IPS-20b (cell line): ENCODE measurements around the gene CEBPB.

Experiments
- H3K27ac ChIP-seq: one replicate; pipeline ENCODE4 v1.5.1; 2013; ENCODE audit warnings: low read length
- H3K27me3 ChIP-seq: 2 replicates; pipeline ENCODE4 v1.6.1; 2013; ENCODE audit warnings: mild to moderate bottlenecking, low read length, inconsistent platforms; ENCODE audit not compliant: insufficient read depth
- H3K36me3 ChIP-seq: 2 replicates; pipeline ENCODE4 v1.6.1; 2013; ENCODE audit warnings: low read depth, mild to moderate bottlenecking, inconsistent platforms, low read length, moderate library complexity; ENCODE audit not compliant: insufficient read depth
- H3K4me1 ChIP-seq: 2 replicates; pipeline ENCODE4 v1.6.1; 2013; ENCODE audit warnings: mild to moderate bottlenecking, control low read depth, inconsistent platforms, low read length, moderate library complexity; ENCODE audit not compliant: insufficient read depth
- H3K4me3 ChIP-seq: 2 replicates; pipeline ENCODE4 v1.5.1; 2013; ENCODE audit warnings: mild to moderate bottlenecking, low read length, inconsistent platforms
- H3K9ac ChIP-seq: 2 replicates; pipeline ENCODE4 v1.6.1; 2013; ENCODE audit warnings: low read depth, mild to moderate bottlenecking, inconsistent platforms, low read length, moderate library complexity
- H3K9me3 ChIP-seq: 2 replicates; pipeline ENCODE4 v1.6.1; 2013; ENCODE audit warnings: mild to moderate bottlenecking, low read depth, low read length, inconsistent platforms; ENCODE audit not compliant: insufficient read depth

CEBPB gene

DNA sequence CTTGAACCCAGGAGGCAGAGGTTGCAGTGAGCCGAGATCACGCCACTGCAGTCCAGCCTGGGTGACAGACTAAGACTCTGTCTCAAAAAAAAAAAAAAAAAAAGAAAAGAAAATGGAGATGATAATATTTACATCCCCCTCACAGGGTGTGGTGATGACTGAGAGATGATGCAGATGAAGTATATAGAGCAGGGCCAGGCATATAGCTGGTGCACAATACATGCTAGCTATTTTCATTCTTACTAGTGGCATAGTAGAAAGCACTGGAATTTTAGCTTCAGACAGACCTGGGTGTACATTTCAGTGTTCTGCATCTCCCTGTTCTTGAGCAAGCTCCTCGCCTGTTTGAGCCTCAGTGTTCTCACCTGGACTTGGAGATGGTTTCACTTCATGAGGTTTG is 36.9 kb downstream of the CEBPB start:
- no peaks in the 10 kb centered on the region for H3K27me3 ChIP-seq
- H3K27ac ChIP-seq: no peak overlapping the region
- no peaks in the 10 kb centered on the region for H3K9me3 ChIP-seq
- no peaks in the 10 kb centered on the region for H3K4me1 ChIP-seq
- H3K4me3 ChIP-seq: no peak overlapping the region
- no peaks in the 10 kb centered on the region for H3K36me3 ChIP-seq
- H3K9ac ChIP-seq: no peak overlapping the region

DNA sequence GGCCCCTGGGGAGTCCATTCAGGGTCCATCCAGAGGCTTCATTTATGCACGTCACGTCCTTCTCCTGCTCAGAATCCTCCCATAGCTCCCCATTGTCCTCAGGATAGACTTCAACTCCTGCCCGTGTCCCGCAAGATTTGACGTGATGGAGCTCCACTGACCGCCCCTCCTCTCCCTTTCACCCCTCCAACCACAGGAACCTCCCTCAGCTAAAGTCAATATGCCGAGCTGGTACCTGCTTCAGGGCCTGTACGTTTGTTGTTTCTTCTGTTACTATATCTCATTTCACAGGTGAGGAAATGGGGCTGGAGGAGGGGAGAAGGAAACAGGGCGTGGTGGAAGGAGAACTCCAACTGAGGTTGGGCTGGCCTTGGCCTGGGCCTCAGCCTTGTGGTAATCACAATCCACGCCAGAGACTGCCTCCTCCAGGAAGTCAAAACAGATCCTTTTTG is 38.6 kb downstream of the CEBPB start:
- no peaks in the 10 kb centered on the region for H3K27me3 ChIP-seq
- H3K9me3 ChIP-seq: no peaks in the 10 kb centered on the region
- H3K9ac ChIP-seq: no peak overlapping the region
- H3K4me1 ChIP-seq: no peaks in the 10 kb centered on the region
- H3K36me3 ChIP-seq: no peaks in the 10 kb centered on the region
- H3K27ac ChIP-seq: no peak overlapping the region
- no peak overlapping the region for H3K4me3 ChIP-seq

DNA sequence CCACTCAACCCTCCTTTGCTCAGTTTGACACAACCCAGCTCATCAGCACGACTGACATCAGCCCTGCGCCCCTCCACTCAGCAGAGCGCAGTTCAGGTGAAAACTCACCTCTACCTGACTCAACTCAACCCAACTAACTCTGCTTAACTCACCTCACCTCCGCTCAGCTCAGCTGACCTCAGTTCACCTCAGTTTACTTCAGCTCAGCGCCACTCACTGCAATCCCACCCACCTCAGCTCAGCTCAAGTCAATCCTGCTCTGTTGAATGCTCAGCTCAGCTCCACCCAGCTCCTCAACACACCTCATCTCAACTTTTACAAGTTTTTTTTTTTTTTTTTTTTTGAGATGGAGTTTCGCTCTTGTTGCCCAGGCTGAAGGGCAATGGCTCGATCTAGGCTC is 39.6 kb downstream of the CEBPB start:
- H3K27me3 ChIP-seq: no peaks in the 10 kb centered on the region
- no peaks in the 10 kb centered on the region for H3K4me1 ChIP-seq
- H3K9ac ChIP-seq: no peak overlapping the region
- no peak overlapping the region for H3K4me3 ChIP-seq
- H3K36me3 ChIP-seq: no peaks in the 10 kb centered on the region
- H3K27ac ChIP-seq: no peak overlapping the region
- no peaks in the 10 kb centered on the region for H3K9me3 ChIP-seq

DNA sequence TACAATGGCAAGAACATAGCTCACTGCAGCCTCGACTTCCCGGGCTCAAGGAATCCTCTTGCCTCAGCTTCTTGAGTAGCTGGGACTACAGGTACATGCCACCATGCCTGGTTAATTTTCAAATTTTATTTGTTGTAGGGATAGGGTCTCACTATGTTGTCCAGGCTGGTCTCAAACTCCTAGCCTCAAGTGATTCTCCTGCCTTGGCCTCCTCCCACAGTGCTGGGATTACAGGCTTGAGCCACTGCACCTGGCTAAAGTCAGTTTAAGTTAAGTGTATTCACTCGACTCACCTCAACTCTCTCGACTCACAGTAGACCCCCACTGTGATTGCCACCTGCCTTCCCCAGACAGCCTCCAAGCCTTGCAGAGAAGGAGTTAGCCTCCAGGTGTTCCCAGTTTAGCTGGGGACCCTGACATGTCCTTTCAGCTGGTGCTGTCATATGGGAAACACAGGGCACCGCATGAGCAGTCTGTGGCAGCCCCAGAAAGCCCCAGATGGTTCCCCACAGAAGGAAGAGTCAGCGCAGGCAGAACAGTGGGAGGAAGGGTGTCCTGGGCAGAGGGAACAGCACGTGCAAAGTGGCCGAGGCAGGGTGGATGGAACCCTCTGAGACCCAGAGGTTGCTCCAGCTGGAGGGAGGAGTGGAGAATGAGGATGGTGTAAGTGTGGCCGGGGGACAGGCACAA is 40.4 kb downstream of the CEBPB start:
- no peaks in the 10 kb centered on the region for H3K27me3 ChIP-seq
- no peak overlapping the region for H3K9ac ChIP-seq
- no peak overlapping the region for H3K27ac ChIP-seq
- no peaks in the 10 kb centered on the region for H3K4me1 ChIP-seq
- H3K4me3 ChIP-seq: no peak overlapping the region
- H3K9me3 ChIP-seq: no peaks in the 10 kb centered on the region
- no peaks in the 10 kb centered on the region for H3K36me3 ChIP-seq

DNA sequence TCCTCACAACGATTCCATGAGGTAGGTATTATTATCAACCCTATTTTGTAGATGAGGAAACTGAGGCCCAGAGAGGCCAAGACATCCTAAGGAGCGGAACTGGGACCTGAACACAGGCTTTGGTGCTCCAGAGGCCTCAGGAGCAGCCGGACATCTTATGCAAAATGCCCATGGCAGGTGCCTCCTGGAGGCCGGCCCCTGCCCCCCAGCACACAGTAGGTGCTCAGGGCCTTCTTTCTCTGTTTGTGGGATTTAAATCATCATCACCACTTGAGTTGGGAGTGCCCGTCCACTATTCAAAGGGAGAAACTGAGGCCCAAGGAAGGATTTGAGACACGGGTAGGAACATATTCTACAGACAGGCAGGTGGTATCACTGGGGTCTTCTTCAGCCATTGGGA is 41.2 kb downstream of the CEBPB start:
- Histone ChIP-seq H3K4me3 (no peak overlapping the region), H3K9me3 (no peaks in the 10 kb centered on the region), H3K27ac (no peak overlapping the region), H3K27me3 (no peaks in the 10 kb centered on the region), H3K9ac (no peak overlapping the region), H3K36me3 (no peaks in the 10 kb centered on the region), H3K4me1 (no peaks in the 10 kb centered on the region)

DNA sequence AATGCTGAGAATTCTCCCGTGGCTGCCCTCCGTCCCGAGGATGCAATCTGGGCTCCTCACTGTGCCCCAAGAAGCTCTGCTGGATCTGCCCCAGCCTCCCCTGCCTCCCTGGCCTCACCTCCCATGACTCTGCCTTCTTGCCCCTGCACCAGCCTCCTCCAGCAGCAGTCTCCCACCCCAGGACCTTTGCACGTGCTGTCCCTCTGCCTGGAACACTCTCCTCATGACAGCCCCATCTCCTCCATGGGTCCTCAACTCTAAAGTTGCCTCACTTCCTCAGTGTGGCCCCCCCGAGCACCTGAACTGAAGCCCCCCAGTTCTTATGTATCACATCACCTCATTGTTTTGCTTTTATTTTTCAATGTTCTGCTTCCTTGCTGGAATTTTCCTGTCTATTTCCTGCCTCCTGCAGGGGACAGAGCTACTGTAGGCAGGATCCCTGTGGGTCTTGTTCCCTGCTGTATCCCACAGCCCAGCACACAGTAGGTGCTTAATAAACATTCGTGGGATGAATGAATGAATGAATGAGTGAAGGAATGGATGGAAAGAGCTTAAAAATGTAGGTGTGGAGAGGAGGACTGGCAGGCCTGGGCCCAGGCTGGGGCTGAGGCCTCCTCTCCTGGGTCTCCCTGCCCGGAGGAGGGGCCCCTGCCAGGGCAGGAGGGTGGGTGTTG is 42.2 kb downstream of the CEBPB start:
- H3K9ac ChIP-seq: no peak overlapping the region
- H3K36me3 ChIP-seq: no peaks in the 10 kb centered on the region
- no peak overlapping the region for H3K27ac ChIP-seq
- H3K4me3 ChIP-seq: no peak overlapping the region
- H3K27me3 ChIP-seq: no peaks in the 10 kb centered on the region
- no peaks in the 10 kb centered on the region for H3K4me1 ChIP-seq
- H3K9me3 ChIP-seq: no peaks in the 10 kb centered on the region

DNA sequence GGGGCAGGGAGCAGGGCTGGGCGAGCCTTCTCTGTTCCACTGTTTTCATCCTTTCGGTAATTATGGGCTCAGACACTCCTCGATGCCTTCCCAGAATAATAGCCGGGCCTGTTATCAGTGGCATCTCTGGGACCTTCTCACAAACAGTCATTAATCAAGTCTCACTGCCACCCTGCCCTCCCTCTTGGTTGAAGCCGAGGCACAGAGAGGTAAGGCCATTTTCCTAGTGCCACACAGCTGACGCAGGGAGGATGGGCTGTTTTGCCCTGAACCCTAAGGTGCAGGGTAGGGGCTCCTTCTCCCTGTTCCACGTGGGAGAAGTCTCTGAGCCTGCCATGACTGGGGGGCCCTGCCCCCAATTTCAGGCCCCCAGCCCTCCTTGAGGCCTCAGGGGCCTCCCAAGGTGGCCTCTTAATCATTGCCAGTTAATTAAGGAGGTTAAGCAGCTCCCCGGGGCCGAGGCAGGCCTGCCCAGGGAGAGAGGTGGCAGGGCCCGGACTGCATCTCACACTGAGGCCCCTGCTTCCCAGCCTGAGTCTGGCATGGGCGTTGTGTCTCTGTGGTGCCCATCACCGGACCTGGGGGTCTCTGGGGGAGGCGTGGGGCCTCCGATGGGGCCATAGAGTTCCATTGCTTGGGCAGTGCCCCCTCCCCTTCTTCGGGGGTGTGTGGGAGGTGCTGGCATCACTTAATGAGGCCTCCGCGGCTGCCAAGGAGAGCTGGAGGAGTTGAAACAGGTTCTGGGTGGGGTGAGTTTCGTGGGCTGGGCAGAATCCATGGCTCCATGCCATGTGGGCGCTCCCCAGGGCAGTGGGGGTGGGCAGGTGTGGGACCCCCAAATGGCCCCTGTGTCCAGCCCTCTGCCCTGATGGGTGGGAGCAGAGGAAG is 42.9 kb downstream of the CEBPB start:
- H3K27ac ChIP-seq: no peak overlapping the region
- H3K36me3 ChIP-seq: no peaks in the 10 kb centered on the region

DNA sequence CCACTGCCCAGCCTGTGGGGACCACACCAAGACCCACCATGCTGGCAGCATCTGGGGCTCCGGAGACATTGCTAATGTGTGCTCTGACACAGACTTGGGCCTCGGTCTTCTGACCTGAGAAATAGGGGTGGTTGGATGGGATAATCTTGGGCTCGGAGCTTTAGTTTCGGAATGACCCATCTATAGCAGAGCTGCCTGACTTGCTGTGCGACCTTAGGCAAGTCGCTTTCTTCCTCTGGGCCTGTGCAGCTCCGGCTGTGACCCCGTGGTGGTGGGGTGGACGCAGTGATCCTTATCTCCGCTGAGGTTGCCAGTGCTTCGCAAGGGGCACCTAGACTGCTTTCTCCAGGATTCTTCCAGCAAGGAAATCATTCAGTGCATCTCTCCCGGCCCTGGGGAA is 43.7 kb downstream of the CEBPB start:
- Histone ChIP-seq H3K27ac (no peak overlapping the region), H3K36me3 (no peaks in the 10 kb centered on the region), H3K27me3 (no peaks in the 10 kb centered on the region)

More for the DNA sequence above, 42.9 kb downstream of the CEBPB start:
- H3K9me3 ChIP-seq: no peaks in the 10 kb centered on the region
- H3K4me3 ChIP-seq: no peak overlapping the region
- no peaks in the 10 kb centered on the region for H3K27me3 ChIP-seq
- H3K4me1 ChIP-seq: no peaks in the 10 kb centered on the region
- no peak overlapping the region for H3K9ac ChIP-seq

DNA sequence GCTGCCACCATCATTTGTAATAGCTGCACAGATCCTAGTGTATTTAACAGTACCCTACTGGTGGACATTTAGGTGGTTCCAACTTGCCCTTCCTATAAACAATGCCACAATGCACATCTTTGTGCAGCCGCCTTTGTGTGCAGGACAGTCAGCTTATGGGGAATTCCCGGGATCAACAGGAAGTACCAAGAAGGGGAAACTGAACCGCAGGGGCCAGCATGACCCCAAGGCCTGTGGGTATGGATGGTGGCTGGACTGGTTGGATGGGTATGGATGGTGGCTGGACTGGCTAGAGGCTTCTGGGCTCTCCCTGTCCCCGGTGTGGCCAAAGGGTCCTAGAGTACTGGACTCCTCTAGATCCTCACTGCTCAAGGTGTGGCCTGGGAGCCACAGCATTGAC is 46.7 kb downstream of the CEBPB start:
- Histone ChIP-seq H3K27ac (no peak overlapping the region), H3K36me3 (no peaks in the 10 kb centered on the region), H3K4me3 (no peak overlapping the region), H3K27me3 (no peaks in the 10 kb centered on the region), H3K9ac (no peak overlapping the region), H3K9me3 (no peaks in the 10 kb centered on the region), H3K4me1 (no peaks in the 10 kb centered on the region)

More for the DNA sequence above, 43.7 kb downstream of the CEBPB start:
- no peak overlapping the region for H3K9ac ChIP-seq
- H3K9me3 ChIP-seq: no peaks in the 10 kb centered on the region
- no peaks in the 10 kb centered on the region for H3K4me1 ChIP-seq
- H3K4me3 ChIP-seq: no peak overlapping the region

DNA sequence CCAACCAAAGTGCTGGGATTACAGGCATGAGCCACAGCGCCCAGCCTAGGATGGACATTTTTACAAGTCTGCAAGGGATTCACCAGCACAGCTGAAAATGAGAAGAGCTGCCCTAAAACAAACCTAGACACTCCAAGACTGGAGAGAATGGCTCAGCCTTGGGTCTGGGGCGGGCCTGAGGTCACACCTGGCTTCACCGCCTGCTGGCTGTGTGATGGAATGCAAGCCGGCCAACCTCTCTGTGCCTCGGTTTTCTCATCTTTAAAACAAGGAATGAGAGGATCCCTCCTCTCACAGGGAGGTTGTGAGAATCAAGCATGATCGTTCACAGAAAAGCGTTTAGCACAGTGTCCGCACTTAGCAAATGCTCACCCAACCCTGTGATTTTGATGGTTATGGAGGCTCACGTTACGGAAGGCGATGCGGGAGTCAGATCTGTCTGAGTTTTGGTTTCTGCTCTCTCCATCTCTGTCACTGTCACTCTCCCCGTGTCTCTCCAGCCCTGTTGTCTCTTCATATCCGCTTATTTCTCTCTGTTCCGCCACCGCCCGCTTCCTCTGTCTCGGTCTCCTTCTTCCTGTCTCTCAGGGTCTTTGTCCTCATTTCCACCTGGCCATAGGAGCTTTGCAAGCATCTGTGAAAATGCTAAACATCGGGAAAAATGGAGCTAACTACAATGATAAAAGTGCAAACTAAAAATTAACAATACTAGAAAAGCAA is 47.6 kb downstream of the CEBPB start:
- H3K27ac ChIP-seq: no peak overlapping the region
- H3K9me3 ChIP-seq: no peaks in the 10 kb centered on the region
- no peaks in the 10 kb centered on the region for H3K27me3 ChIP-seq
- no peak overlapping the region for H3K4me3 ChIP-seq
- no peaks in the 10 kb centered on the region for H3K36me3 ChIP-seq
- no peak overlapping the region for H3K9ac ChIP-seq
- no peaks in the 10 kb centered on the region for H3K4me1 ChIP-seq

DNA sequence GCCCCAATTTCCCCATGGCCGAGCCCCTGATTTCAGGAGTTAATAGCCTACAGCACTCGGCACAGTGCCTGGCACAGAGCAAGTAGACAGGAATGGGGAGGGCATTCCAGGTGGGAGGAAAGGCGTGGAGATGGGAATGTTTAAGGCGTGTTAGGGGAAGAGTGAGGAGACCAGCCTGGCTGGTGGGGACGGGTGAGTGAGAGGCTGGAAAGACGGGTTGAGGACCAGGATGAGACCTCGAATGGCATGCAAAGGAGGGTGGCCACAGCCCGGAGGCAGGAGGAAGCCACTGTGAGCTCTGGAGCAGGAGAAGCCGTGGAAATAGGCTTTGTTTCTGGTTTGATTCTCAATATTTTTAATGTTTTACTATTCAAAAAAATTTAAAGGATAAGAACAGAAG is 49.5 kb downstream of the CEBPB start:
- Histone ChIP-seq H3K9ac (no peak overlapping the region), H3K36me3 (no peaks in the 10 kb centered on the region), H3K4me1 (no peaks in the 10 kb centered on the region), H3K27me3 (no peaks in the 10 kb centered on the region), H3K27ac (no peak overlapping the region), H3K4me3 (no peak overlapping the region), H3K9me3 (no peaks in the 10 kb centered on the region)
